MCF 10A (cell line): ENCODE measurements around the gene PPP1R1A. TPM values are rescaled to one million over a fixed set of nuclear protein-coding genes. Genes with fewer than 3 reads are reported as not detected.

Source experiments
- BruUV-seq: library from RNA; stranded (reverse); fragments of 400-500 nt; replicated peaks from 2 replicates; lab custom pipeline; 2021; lab: Mats Ljungman, UMichigan
- CTCF ChIA-PET: fragments of 300-600 bp; sonication (Branson Sonifier 250); formaldehyde crosslinking; extraction: SDS; loops from one replicate; lab custom pipeline; 2021; ENCODE audit warnings: antibody characterized with exemption, inconsistent platforms; lab: Yijun Ruan, JAX
- POLR2A ChIA-PET: fragments of 300-600, 350-650 bp; sonication (Branson Sonifier 250); formaldehyde crosslinking; extraction: SDS; loops from one replicate; lab custom pipeline; 2020; ENCODE audit warnings: antibody characterized with exemption, inconsistent platforms; lab: Yijun Ruan, JAX
- DNase-seq: peaks from one replicate; pipeline ENCODE4 v3.0.0-alpha.2; 2018; ENCODE audit not compliant: unreplicated experiment
- H3K27ac Mint-ChIP-seq: one replicate; pipeline ENCODE4 v1.8.0; 2022; ENCODE audit warnings: mild to moderate bottlenecking, low read depth, mixed read lengths; ENCODE audit not compliant: unreplicated experiment
- H3K27me3 Mint-ChIP-seq: one replicate; pipeline ENCODE4 v1.8.0; 2022; ENCODE audit warnings: mixed read lengths; ENCODE audit not compliant: insufficient read depth, unreplicated experiment
- H3K36me3 Mint-ChIP-seq: one replicate; pipeline ENCODE4 v1.8.0; 2022; ENCODE audit warnings: mild to moderate bottlenecking, moderate library complexity, mixed read lengths; ENCODE audit not compliant: insufficient read depth, unreplicated experiment
- H3K4me1 Mint-ChIP-seq: one replicate; pipeline ENCODE4 v1.8.0; 2022; ENCODE audit warnings: mixed read lengths; ENCODE audit not compliant: insufficient read depth, unreplicated experiment
- H3K4me3 Mint-ChIP-seq: one replicate; pipeline ENCODE4 v1.8.0; 2022; ENCODE audit warnings: mild to moderate bottlenecking, moderate library complexity, mixed read lengths; ENCODE audit not compliant: unreplicated experiment
- H3K9me3 Mint-ChIP-seq: one replicate; pipeline ENCODE4 v1.8.0; 2022; ENCODE audit warnings: mixed read lengths; ENCODE audit not compliant: unreplicated experiment
- intact Hi-C: fragments of 100-400 bp; cut with micrococcal nuclease; formaldehyde crosslinking; loops from 2 replicates; pipeline ENCODE4 v1.14.1; 2022
- total RNA-seq: library from RNA; stranded (reverse); gene quantifications from 2 replicates; pipeline ENCODE4 v1.2.3, GENCODE V29; 2022
- TF ChIP-seq, protein P1 (sequence below): fragments of 200-600 bp; IDR thresholded peaks from one replicate; pipeline ENCODE4 v1.8.0; 2022; ENCODE audit warnings: antibody characterized with exemption, mild to moderate bottlenecking; ENCODE audit not compliant: unreplicated experiment

Gene PPP1R1A
- total RNA-seq, 1 experiment from 2014 or later, result not detected

DNA sequence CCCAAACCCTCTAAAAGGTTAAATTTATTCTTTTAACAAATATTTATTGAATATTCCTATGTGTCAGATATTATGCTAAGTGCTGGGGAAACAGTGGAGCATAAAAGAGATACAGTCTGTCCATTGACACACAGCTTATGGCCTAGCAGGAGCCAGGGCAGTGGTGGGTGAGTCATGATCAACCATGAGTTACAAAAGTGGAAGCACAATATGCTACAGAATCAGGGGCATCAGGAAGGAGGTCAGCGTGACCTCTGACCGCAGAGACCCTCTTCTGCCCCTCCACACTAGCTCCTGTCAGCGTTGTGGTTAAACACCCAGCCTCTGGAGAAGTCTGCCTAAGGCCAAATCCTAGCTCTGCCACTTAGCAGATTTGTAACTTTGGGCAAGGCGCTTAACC is 4.7 kb upstream of the PPP1R1A start:
- Mint-ChIP-seq H3K27me3 (peaks cover 34% of the 10 kb centered on the region), H3K9me3 (no peaks in the 10 kb centered on the region)
- BruUV-seq, result no TSS peak

DNA sequence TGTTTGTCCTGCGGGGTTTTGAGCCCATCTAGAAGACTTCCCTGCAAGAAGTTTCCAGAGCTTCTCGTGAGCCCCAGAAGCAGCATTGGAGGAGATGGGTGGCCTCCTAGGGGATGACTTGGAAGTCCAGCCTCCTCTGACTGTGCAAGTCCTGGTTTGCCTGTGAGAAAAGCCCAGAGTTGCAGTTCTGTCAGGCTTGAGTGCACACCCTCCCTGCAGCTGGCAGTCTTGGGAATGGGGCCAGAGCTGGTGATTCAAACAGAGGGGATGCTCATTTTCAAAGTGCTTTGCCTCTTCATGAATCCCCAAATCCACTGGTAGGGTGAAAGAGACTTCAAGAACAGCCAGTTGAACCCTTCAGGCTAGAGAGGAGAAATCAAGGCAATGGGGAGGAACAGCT is 3.9 kb upstream of the PPP1R1A start:
- no peak overlapping the region for H3K4me3 Mint-ChIP-seq
- TF ChIP-seq, protein P1, sequence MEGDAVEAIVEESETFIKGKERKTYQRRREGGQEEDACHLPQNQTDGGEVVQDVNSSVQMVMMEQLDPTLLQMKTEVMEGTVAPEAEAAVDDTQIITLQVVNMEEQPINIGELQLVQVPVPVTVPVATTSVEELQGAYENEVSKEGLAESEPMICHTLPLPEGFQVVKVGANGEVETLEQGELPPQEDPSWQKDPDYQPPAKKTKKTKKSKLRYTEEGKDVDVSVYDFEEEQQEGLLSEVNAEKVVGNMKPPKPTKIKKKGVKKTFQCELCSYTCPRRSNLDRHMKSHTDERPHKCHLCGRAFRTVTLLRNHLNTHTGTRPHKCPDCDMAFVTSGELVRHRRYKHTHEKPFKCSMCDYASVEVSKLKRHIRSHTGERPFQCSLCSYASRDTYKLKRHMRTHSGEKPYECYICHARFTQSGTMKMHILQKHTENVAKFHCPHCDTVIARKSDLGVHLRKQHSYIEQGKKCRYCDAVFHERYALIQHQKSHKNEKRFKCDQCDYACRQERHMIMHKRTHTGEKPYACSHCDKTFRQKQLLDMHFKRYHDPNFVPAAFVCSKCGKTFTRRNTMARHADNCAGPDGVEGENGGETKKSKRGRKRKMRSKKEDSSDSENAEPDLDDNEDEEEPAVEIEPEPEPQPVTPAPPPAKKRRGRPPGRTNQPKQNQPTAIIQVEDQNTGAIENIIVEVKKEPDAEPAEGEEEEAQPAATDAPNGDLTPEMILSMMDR, result no peak
- no peak overlapping the region for H3K27ac Mint-ChIP-seq
- ChIA-PET POLR2A (no interaction called here), CTCF (interaction anchor here (0.7 to 5.0 kb wide), 7 partner anchors 10 to 157 kb away, joined by 3 to 34 read pairs (median 3); no protein-coding TSS in a partner anchor)
- no peaks in the 10 kb centered on the region for H3K9me3 Mint-ChIP-seq
- intact Hi-C loops, result no loop called here
- H3K27me3 Mint-ChIP-seq, result peaks cover 34% of the 10 kb centered on the region
- H3K4me1 Mint-ChIP-seq, result no peaks in the 10 kb centered on the region
- BruUV-seq, result no TSS peak
- no peaks in the 10 kb centered on the region for H3K36me3 Mint-ChIP-seq
- peak; percentile 32 for DNase-seq

More for the DNA sequence above, 4.7 kb upstream of the PPP1R1A start:
- Mint-ChIP-seq H3K4me1 (no peaks in the 10 kb centered on the region), H3K27ac (no peak overlapping the region), H3K36me3 (no peaks in the 10 kb centered on the region), H3K4me3 (no peak overlapping the region)
- CTCF ChIA-PET, result interaction anchor here (0.6 to 5.0 kb wide), 8 partner anchors 9 to 366 kb away, joined by 3 to 34 read pairs (median 4); no protein-coding TSS in a partner anchor
- POLR2A ChIA-PET, result no interaction called here
- no peak for DNase-seq
- TF ChIP-seq, protein P1, result no peak
- intact Hi-C loops, result no loop called here

DNA sequence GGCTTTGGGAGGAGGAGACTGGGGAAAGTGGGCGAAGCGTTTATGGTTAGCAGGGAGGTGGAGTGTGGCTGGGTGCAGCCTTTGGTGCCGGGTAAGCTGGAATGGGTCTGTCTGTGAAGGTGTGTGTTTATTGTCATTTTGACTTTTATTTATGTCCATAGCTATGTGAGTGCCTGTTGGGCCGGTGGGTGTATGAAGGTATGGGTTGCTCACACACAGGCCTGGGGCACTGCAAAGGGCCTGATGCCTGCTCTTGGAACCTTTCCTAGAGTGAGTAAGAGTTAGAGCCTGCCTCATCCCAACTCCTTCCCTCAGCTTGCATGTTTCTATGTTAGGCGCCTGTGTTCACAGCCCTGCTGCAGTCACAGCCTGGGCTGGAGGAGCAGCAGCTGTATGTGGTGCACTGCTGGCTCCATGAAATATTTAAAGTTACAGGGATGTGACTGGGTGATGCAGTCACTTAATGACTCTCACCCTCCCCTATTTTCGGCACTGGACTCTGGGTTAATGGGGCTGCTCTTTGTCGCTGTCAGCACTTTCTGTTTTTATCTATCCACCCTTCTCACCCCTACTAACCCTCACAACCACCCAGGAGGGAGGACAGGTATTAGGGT is 2.6 kb upstream of the PPP1R1A start:
- Mint-ChIP-seq H3K27ac (no peak overlapping the region), H3K27me3 (peaks cover 44% of the 10 kb centered on the region)

DNA sequence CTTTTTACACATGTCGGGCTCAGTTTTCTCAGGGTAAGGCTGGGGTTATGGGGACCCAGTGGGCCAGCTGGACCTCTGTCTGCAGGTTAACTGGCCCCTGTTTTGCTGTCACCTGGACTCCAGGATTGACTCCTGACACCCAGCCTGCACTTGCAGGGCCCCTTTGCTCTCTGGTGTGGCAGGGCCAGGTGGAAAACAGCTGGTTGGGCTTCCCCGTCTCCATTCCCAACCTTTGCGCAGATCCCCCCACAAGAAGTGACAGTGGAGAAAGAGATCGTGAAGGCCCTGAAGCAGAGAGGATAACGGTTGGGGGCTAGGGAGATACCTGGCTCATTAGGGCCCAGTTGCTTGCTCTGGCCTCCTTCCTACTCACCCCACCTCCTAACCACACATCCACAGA is 1.5 kb upstream of the PPP1R1A start:
- BruUV-seq, result no TSS peak
- TF ChIP-seq, protein P1, result no peak
- Mint-ChIP-seq H3K27ac (no peak overlapping the region), H3K36me3 (no peaks in the 10 kb centered on the region), H3K4me1 (no peaks in the 10 kb centered on the region), H3K9me3 (no peaks in the 10 kb centered on the region), H3K27me3 (peaks cover 53% of the 10 kb centered on the region), H3K4me3 (no peak overlapping the region)
- intact Hi-C loops, result no loop called here
- DNase-seq, result no peak
- POLR2A ChIA-PET, result no interaction called here
- CTCF ChIA-PET, result interaction anchor here (5.0 kb wide), 1 partner anchor 10 kb away, joined by 34 read pairs; no protein-coding TSS in a partner anchor

More for the DNA sequence above, 2.6 kb upstream of the PPP1R1A start:
- Mint-ChIP-seq H3K4me1 (no peaks in the 10 kb centered on the region), H3K36me3 (no peaks in the 10 kb centered on the region), H3K9me3 (no peaks in the 10 kb centered on the region), H3K4me3 (no peak overlapping the region)
- no peak for DNase-seq
- BruUV-seq, result no TSS peak
- intact Hi-C loops, result no loop called here
- POLR2A ChIA-PET, result no interaction called here
- TF ChIP-seq, protein P1, result no peak
- CTCF ChIA-PET, result interaction anchor here (0.7 to 5.0 kb wide), 6 partner anchors 9 to 370 kb away, joined by 3 to 34 read pairs (median 3); no protein-coding TSS in a partner anchor
